ENCODE results near the gene RNF144B. TPM values are rescaled to one million over a fixed set of nuclear protein-coding genes. Genes with fewer than 3 reads are reported as not detected.
"Not testable (repeated sequence)": the region's sequence is repeated elsewhere in the genome, so short reads cannot be mapped to it uniquely, and the experiment has no call there.

Gene RNF144B
- total RNA-seq, 1 donor from 2014 or later = 14.1 TPM

DNA sequence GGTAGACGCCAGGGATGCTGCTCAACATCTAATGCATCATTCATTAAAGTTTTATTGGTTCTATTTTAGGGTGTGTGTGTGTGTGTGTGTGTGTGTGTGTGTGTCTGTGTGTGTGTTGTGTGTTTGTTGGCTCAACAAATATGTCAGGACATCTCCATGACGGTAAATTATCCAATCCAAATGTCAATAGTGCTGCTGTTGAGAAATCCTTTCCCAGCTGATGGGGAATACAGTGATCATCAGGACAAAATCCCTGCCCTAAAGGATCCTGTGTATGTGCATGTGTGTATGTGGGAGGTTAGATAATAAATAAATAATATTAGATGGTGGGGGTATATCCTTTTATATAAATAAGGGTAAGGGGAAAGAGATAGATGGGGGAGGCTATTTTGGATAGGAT, 59.6 kb downstream of the RNF144B start:
- Histone ChIP-seq H3K4me3 (no peak overlapping the region), H3K27ac (replicated peaks) (no peak overlapping the region), H3K27me3 (ENCODE audit: low read depth) (no peaks in the 10 kb centered on the region), H3K36me3 (no peaks in the 10 kb centered on the region), H3K9me3 (replicated peaks) (no peaks in the 10 kb centered on the region), H3K4me1 (peaks cover 40% of the 10 kb centered on the region)
- TF ChIP-seq CTCF (IDR thresholded peaks at IDR 0.05; ENCODE audit: borderline replicate concordance) = no peak
- no peak for DNase-seq
- intact Hi-C loops (cut with micrococcal nuclease) = no loop called here

- H3K4me1 ChIP-seq = peaks cover 40% of the 10 kb centered on the region
- no peaks in the 10 kb centered on the region for H3K27me3 ChIP-seq (ENCODE audit: low read depth)
- TF ChIP-seq CTCF (IDR thresholded peaks at IDR 0.05; ENCODE audit: borderline replicate concordance) = no peak
- H3K4me3 ChIP-seq = no peak overlapping the region
- H3K9me3 ChIP-seq (replicated peaks) = no peaks in the 10 kb centered on the region
- no peak for DNase-seq
- intact Hi-C loops (cut with micrococcal nuclease) = no loop called here
- H3K36me3 ChIP-seq = no peaks in the 10 kb centered on the region
- H3K27ac ChIP-seq (replicated peaks) = no peak overlapping the region
Observed at GRCh38 chr6:18447552-18447951, 60.4 kb downstream of the RNF144B start.

DNA sequence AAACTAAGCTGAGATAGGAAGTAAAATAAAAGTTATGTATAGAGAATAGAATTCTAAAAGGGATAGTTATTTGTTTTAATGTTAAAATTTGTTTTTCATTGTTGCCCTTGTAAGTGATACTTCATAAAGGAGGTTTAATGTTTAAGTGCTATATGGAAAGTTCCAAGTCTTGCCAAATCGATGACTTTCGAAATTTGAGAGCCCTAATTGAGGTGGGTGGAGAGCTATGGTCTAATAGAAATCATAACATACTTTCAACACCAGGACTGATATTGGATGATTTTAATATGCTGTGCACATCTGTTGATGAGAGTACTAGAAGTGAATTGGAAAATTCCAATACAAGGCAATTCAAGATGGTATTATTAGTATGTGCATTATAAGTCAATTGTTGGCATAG, 64.6 kb downstream of the RNF144B start:
- Histone ChIP-seq H3K27ac (replicated peaks) (no peak overlapping the region), H3K4me1 (peaks cover 39% of the 10 kb centered on the region), H3K4me3 (no peak overlapping the region), H3K36me3 (no peaks in the 10 kb centered on the region), H3K9me3 (replicated peaks) (no peaks in the 10 kb centered on the region), H3K27me3 (ENCODE audit: low read depth) (no peaks in the 10 kb centered on the region)
- intact Hi-C loops (cut with micrococcal nuclease) = no loop called here
- DNase-seq = no peak
- no peak for TF ChIP-seq CTCF (IDR thresholded peaks at IDR 0.05; ENCODE audit: borderline replicate concordance)

DNA sequence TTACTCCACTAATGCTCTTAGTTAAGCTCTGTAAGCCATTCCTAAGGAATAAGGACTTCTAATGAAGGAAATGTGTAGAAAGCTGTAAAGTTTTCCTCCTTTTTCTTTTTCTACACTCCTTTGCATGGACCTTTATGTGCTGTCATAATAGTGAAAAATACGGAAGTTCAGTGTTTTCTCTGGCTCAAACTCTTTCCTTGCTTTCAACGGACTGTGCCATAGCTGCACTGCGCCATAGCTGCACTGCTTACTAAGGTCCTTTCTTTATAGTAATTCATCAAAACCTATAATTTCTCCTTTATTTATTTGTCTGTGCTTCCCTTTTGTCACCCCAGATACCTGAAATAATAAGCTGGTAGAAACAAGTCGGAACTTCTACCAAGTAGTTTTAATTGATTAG, 67.3 kb downstream of the RNF144B start:
- no peak for DNase-seq
- no peak overlapping the region for H3K27ac ChIP-seq (replicated peaks)
- no peaks in the 10 kb centered on the region for H3K27me3 ChIP-seq (ENCODE audit: low read depth)
- no peak for TF ChIP-seq CTCF (IDR thresholded peaks at IDR 0.05; ENCODE audit: borderline replicate concordance)
- peaks cover 1% of the 10 kb centered on the region for H3K36me3 ChIP-seq
- no peaks in the 10 kb centered on the region for H3K9me3 ChIP-seq (replicated peaks)
- peaks cover 35% of the 10 kb centered on the region for H3K4me1 ChIP-seq
- intact Hi-C loops (cut with micrococcal nuclease) = no loop called here
- no peak overlapping the region for H3K4me3 ChIP-seq

DNA sequence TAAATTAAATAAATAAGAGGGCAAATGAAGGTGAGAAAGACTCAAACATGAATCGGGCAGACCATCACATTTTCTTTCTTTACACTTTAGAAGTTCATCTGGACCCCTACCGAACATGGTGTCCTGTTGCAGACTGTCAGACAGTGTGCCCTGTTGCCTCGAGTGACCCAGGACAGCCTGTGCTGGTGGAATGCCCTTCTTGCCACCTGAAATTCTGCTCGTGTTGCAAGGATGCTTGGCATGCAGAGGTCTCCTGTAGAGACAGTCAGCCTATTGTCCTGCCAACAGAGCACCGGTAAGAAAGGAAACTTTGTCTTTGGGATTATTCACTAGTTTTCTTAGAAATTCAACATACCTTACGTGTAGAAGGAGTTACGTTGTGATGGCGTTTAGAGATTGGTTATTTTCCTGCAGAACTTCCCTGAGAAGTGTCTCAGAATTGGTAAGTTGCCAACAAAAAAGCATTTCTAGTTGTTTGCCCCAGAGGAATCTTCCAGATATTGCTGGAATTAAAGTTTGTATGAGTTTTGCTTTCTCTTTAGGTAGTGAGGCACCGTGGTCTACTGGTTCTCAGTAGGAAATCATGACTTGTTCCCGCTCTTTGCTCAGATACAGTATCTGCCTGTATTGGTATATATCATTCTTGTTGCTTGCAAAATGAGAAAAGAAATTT, 70.1 kb downstream of the RNF144B start:
- H3K4me1 ChIP-seq = peaks cover 17% of the 10 kb centered on the region
- H3K9me3 ChIP-seq (replicated peaks) = peaks cover 6% of the 10 kb centered on the region
- intact Hi-C loops (cut with micrococcal nuclease) = no loop called here
- no peak for DNase-seq
- no peak overlapping the region for H3K27ac ChIP-seq (replicated peaks)
- H3K4me3 ChIP-seq = no peak overlapping the region
- no peak for TF ChIP-seq CTCF (IDR thresholded peaks at IDR 0.05; ENCODE audit: borderline replicate concordance)
- H3K36me3 ChIP-seq = peaks cover 22% of the 10 kb centered on the region
- H3K27me3 ChIP-seq (ENCODE audit: low read depth) = no peaks in the 10 kb centered on the region

DNA sequence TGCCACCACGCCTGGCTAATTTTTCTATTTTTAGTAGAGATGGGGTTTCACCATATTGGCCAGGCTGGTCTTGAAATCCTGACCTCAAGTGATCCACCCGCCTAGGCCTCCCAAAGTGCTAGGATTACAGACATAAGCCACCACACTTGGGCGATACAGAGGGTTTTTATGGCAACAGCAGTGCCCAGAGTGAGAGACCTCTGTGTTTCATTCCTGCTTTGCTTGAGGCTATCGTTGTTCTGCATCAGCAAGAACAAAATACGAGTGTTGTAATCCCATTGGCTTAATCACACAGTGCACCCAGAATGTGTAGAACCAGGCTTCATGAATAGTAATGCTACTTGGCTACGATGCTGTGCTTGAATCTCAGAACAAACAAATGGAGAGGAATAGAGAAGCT, 70.9 kb downstream of the RNF144B start:
- H3K4me3 ChIP-seq; H3K27me3 ChIP-seq (ENCODE audit: low read depth); DNase-seq; H3K27ac ChIP-seq (replicated peaks); intact Hi-C loops (cut with micrococcal nuclease); H3K9me3 ChIP-seq (replicated peaks): not testable (repeated sequence)
- H3K36me3 ChIP-seq = peaks cover 30% of the 10 kb centered on the region
- peaks cover 17% of the 10 kb centered on the region for H3K4me1 ChIP-seq

All from left ventricle myocardium inferior (tissue), 1 donor.